ENCODE data around the gene FOXO3. TPM values are rescaled to one million over a fixed set of nuclear protein-coding genes. Genes with fewer than 3 reads are reported as not detected.

Gene FOXO3
- total and polyA plus RNA-seq, 2 donors (not counting 3 experiments of a cell fraction or from before 2014, with no cell fraction given) = 14.4 to 16.9 TPM

DNA sequence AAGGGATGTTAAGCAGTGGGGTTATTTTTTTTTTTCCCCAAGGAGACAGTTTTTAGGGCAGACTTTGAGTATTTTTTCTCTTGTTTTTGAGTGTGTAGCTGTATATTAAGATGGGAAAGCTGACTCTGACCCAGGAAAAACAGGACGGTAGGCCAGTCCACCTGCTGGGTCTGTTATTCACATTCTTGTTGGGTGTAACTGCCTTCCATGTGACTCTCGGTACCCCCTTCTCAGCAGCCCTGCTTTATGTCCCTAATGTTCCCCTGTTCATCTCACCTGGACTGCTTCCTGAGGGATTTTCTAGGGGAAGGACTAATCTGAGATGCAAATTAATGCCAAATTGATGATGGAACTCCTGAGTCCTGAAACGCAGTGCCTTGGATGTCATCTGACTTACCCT is 21.9 kb downstream of the FOXO3 start:
- Histone ChIP-seq H3K4me1 (ENCODE audit: control insufficient read depth, extremely low read depth, insufficient read depth, low read length) (peaks cover 26% of the 10 kb centered on the region), H3K36me3 (ENCODE audit: control insufficient read depth in 2 of 2, extremely low read depth in 1 of 2, insufficient read depth in 2 of 2, low read length in 2 of 2) (no peaks in the 10 kb centered on the region), H3K9me1 (replicated peaks; ENCODE audit: control insufficient read depth, extremely low read depth, insufficient read depth, low read length) (no peaks in the 10 kb centered on the region), H3K79me2 (ENCODE audit: control insufficient read depth, insufficient read depth, low read length) (peaks cover 13% of the 10 kb centered on the region), H3K9ac (replicated peaks; ENCODE audit: extremely low read depth, insufficient read depth, low read length) (no peak overlapping the region), H3K4me2 (ENCODE audit: insufficient read depth, low read length) (no peak overlapping the region), H3K4me3 (replicated peaks in 1 of 3; ENCODE audit: insufficient read depth in 1 of 3, low read depth in 1 of 3, low read length in 3 of 3) (no peak overlapping the region), H3K9me3 (replicated peaks; ENCODE audit: control insufficient read depth, insufficient read depth, low read length) (no peaks in the 10 kb centered on the region), H3K27ac (ENCODE audit: insufficient read depth, low read depth, low read length) (no peak overlapping the region), H4K20me1 (replicated peaks; ENCODE audit: control insufficient read depth, extremely low read depth, insufficient read depth, low read length) (peaks cover 3% of the 10 kb centered on the region), H3K27me3 (ENCODE audit: control insufficient read depth in 2 of 2, insufficient read depth in 2 of 2, low read length in 2 of 2) (no peaks in the 10 kb centered on the region), H2AFZ (ENCODE audit: low read depth, low read length) (no peak overlapping the region)
- dilution Hi-C loops (cut with MboI; ENCODE audit: extremely low pct_ligation_motif_present, low sequenced_read_pairs) = no loop called here
- FAIRE-seq (peak; percentile 37), DNase-seq (ENCODE audit: low read depth, low spot score) (no peak)
- TF ChIP-seq JUN (IDR thresholded peaks at IDR 0.05; ENCODE audit: borderline replicate concordance, insufficient read depth, insufficient read length, low read depth) (no peak), GATA2 (IDR thresholded peaks at IDR 0.05; ENCODE audit: insufficient read depth, insufficient read length, low read depth, low read length) (no peak), MAX (IDR thresholded peaks at IDR 0.05; ENCODE audit: insufficient read depth, insufficient read length) (no peak), POLR2A (IDR thresholded peaks at IDR 0.05; ENCODE audit: low read depth, low read length) (no peak), EZH2 (IDR thresholded peaks at IDR 0.05; ENCODE audit: borderline replicate concordance, low read depth, low read length, severe bottlenecking) (no peak), POLR2AphosphoS5 (IDR thresholded peaks at IDR 0.05; ENCODE audit: insufficient read depth, low read depth, low read length) (no peak), MYC (IDR thresholded peaks at IDR 0.05; ENCODE audit: low read depth, low read length) (no peak), FOS (IDR thresholded peaks at IDR 0.05; ENCODE audit: borderline replicate concordance, insufficient read depth, low read length) (no peak)
- TF ChIP-seq, protein P1, sequence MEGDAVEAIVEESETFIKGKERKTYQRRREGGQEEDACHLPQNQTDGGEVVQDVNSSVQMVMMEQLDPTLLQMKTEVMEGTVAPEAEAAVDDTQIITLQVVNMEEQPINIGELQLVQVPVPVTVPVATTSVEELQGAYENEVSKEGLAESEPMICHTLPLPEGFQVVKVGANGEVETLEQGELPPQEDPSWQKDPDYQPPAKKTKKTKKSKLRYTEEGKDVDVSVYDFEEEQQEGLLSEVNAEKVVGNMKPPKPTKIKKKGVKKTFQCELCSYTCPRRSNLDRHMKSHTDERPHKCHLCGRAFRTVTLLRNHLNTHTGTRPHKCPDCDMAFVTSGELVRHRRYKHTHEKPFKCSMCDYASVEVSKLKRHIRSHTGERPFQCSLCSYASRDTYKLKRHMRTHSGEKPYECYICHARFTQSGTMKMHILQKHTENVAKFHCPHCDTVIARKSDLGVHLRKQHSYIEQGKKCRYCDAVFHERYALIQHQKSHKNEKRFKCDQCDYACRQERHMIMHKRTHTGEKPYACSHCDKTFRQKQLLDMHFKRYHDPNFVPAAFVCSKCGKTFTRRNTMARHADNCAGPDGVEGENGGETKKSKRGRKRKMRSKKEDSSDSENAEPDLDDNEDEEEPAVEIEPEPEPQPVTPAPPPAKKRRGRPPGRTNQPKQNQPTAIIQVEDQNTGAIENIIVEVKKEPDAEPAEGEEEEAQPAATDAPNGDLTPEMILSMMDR (IDR thresholded peaks at IDR 0.05; ENCODE audit: extremely low read depth in 1 of 2, insufficient read depth in 1 of 2, low read depth in 1 of 2, low read length in 2 of 2) = no peak
- BruUV-seq (replicated peaks) = no TSS peak
- CTCF ChIA-PET = no interaction called here
- intact Hi-C loops (cut with micrococcal nuclease) = no loop called here
- POLR2A ChIA-PET = interaction anchor here (1.0 kb wide), 1 partner anchor 22 kb away, joined by 3 read pairs; the partner anchor contains the start of gene FOXO3
